ENCODE data around the gene ZFP64.
A peak's percentile ranks its signal among the peaks of the same experiment; 100 is the strongest.

Gene ZFP64

GRCh38 chr20:52191916-52192718 is 538 bp upstream of the ZFP64 start:
- no peaks in the 10 kb centered on the region for H3K27me3 ChIP-seq (ENCODE audit: insufficient read depth, low read length, poor library complexity)
- H3K4me3 ChIP-seq (ENCODE audit: low read length): peak overlapping the region; percentile 92
- peak overlapping the region; percentile 55 for H3K27ac ChIP-seq (ENCODE audit: low read depth, low read length)
- peak overlapping the region; percentile 93 for H3K9ac ChIP-seq (ENCODE audit: low read length)
- DNase-seq: peak; percentile 87
- WGBS (ENCODE audit: extremely low coverage, insufficient coverage, low lambda C conversion rate): no CpG with 5 or more reads among the region's 61 CpGs
- peak overlapping the region; percentile 70 for H4K8ac ChIP-seq (ENCODE audit: low read depth, low read length)
- peak overlapping the region; percentile 89 for H3K4me2 ChIP-seq (ENCODE audit: low read length)
- no peaks in the 10 kb centered on the region for H3K36me3 ChIP-seq (ENCODE audit: control insufficient read depth, insufficient read depth, low read length)
- H2BK5ac ChIP-seq (ENCODE audit: low read length): no peak overlapping the region
- no peak overlapping the region for H4K5ac ChIP-seq (ENCODE audit: low read length)
- peak overlapping the region; percentile 95 for H3K18ac ChIP-seq (ENCODE audit: low read length)
- no peak overlapping the region for H3K23ac ChIP-seq (ENCODE audit: low read length)
- H3K79me2 ChIP-seq (ENCODE audit: control insufficient read depth, insufficient read depth, low read length): peaks cover 4% of the 10 kb centered on the region
- peak overlapping the region; percentile 96 for H3K56ac ChIP-seq (ENCODE audit: low read length)
- H2BK15ac ChIP-seq (replicated peaks; ENCODE audit: low read depth): no peak overlapping the region
- no peak overlapping the region for H2AK5ac ChIP-seq (ENCODE audit: low read length)
- H2BK120ac ChIP-seq (ENCODE audit: low read depth, low read length): no peak overlapping the region
- peaks cover 5% of the 10 kb centered on the region for H3K79me1 ChIP-seq (ENCODE audit: low read length)
- H3K4ac ChIP-seq (ENCODE audit: low read depth, low read length): peak overlapping the region; percentile 83
- peaks cover 6% of the 10 kb centered on the region for H3K4me1 ChIP-seq (ENCODE audit: control insufficient read depth, low read depth, low read length)

GRCh38 chr20:52190437-52191131 is 995 bp downstream of the ZFP64 start:
- Histone ChIP-seq H2BK120ac (ENCODE audit: low read depth, low read length) (no peak overlapping the region), H3K4ac (ENCODE audit: low read depth, low read length) (no peak overlapping the region), H2BK15ac (replicated peaks; ENCODE audit: low read depth) (no peak overlapping the region), H2BK5ac (ENCODE audit: low read length) (peak overlapping the region; percentile 50), H3K36me3 (ENCODE audit: control insufficient read depth, insufficient read depth, low read length) (no peaks in the 10 kb centered on the region), H3K9ac (ENCODE audit: low read length) (peak overlapping the region; percentile 93), H3K79me1 (ENCODE audit: low read length) (peaks cover 5% of the 10 kb centered on the region), H4K5ac (ENCODE audit: low read length) (no peak overlapping the region), H3K79me2 (ENCODE audit: control insufficient read depth, insufficient read depth, low read length) (peaks cover 4% of the 10 kb centered on the region), H3K4me1 (ENCODE audit: control insufficient read depth, low read depth, low read length) (peaks cover 6% of the 10 kb centered on the region), H3K56ac (ENCODE audit: low read length) (peak overlapping the region; percentile 96), H3K27ac (ENCODE audit: low read depth, low read length) (no peak overlapping the region), H3K18ac (ENCODE audit: low read length) (peak overlapping the region; percentile 94), H3K23ac (ENCODE audit: low read length) (peak overlapping the region; percentile 94), H3K27me3 (ENCODE audit: insufficient read depth, low read length, poor library complexity) (no peaks in the 10 kb centered on the region), H4K8ac (ENCODE audit: low read depth, low read length) (no peak overlapping the region), H3K4me3 (ENCODE audit: low read length) (peak overlapping the region; percentile 92), H2AK5ac (ENCODE audit: low read length) (no peak overlapping the region), H3K4me2 (ENCODE audit: low read length) (peak overlapping the region; percentile 79)
- no CpG with 5 or more reads among the region's 15 CpGs for WGBS (ENCODE audit: extremely low coverage, insufficient coverage, low lambda C conversion rate)
- DNase-seq: peak; percentile 48

GRCh38 chr20:52181766-52182165 is 9.8 kb downstream of the ZFP64 start:
- no peak for DNase-seq
- H3K9ac ChIP-seq (ENCODE audit: low read length): no peak overlapping the region
- no peaks in the 10 kb centered on the region for H3K36me3 ChIP-seq (ENCODE audit: control insufficient read depth, insufficient read depth, low read length)
- H2AK5ac ChIP-seq (ENCODE audit: low read length): no peak overlapping the region
- H3K23ac ChIP-seq (ENCODE audit: low read length): no peak overlapping the region
- no peaks in the 10 kb centered on the region for H3K79me2 ChIP-seq (ENCODE audit: control insufficient read depth, insufficient read depth, low read length)
- no peaks in the 10 kb centered on the region for H3K4me1 ChIP-seq (ENCODE audit: control insufficient read depth, low read depth, low read length)
- no peaks in the 10 kb centered on the region for H3K79me1 ChIP-seq (ENCODE audit: low read length)
- no peak overlapping the region for H3K56ac ChIP-seq (ENCODE audit: low read length)
- H2BK5ac ChIP-seq (ENCODE audit: low read length): no peak overlapping the region
- H3K4ac ChIP-seq (ENCODE audit: low read depth, low read length): no peak overlapping the region
- no peaks in the 10 kb centered on the region for H3K27me3 ChIP-seq (ENCODE audit: insufficient read depth, low read length, poor library complexity)
- H3K27ac ChIP-seq (ENCODE audit: low read depth, low read length): no peak overlapping the region
- WGBS (ENCODE audit: extremely low coverage, insufficient coverage, low lambda C conversion rate): no CpG with 5 or more reads among the region's 9 CpGs
- H4K8ac ChIP-seq (ENCODE audit: low read depth, low read length): no peak overlapping the region
- no peak overlapping the region for H3K4me2 ChIP-seq (ENCODE audit: low read length)
- no peak overlapping the region for H2BK120ac ChIP-seq (ENCODE audit: low read depth, low read length)
- no peak overlapping the region for H3K4me3 ChIP-seq (ENCODE audit: low read length)
- no peak overlapping the region for H4K5ac ChIP-seq (ENCODE audit: low read length)
- no peak overlapping the region for H3K18ac ChIP-seq (ENCODE audit: low read length)
- no peak overlapping the region for H2BK15ac ChIP-seq (replicated peaks; ENCODE audit: low read depth)

GRCh38 chr20:52180180-52180840 is 11.3 kb downstream of the ZFP64 start:
- H3K79me1 ChIP-seq (ENCODE audit: low read length): no peaks in the 10 kb centered on the region
- no CpG with 5 or more reads among the region's 5 CpGs for WGBS (ENCODE audit: extremely low coverage, insufficient coverage, low lambda C conversion rate)
- H2BK5ac ChIP-seq (ENCODE audit: low read length): no peak overlapping the region
- H4K5ac ChIP-seq (ENCODE audit: low read length): no peak overlapping the region
- no peak overlapping the region for H3K27ac ChIP-seq (ENCODE audit: low read depth, low read length)
- H3K4ac ChIP-seq (ENCODE audit: low read depth, low read length): no peak overlapping the region
- no peak overlapping the region for H3K18ac ChIP-seq (ENCODE audit: low read length)
- no peak overlapping the region for H3K4me3 ChIP-seq (ENCODE audit: low read length)
- no peak overlapping the region for H3K9ac ChIP-seq (ENCODE audit: low read length)
- H2BK120ac ChIP-seq (ENCODE audit: low read depth, low read length): no peak overlapping the region
- H2BK15ac ChIP-seq (replicated peaks; ENCODE audit: low read depth): no peak overlapping the region
- H3K27me3 ChIP-seq (ENCODE audit: insufficient read depth, low read length, poor library complexity): no peaks in the 10 kb centered on the region
- no peak overlapping the region for H3K4me2 ChIP-seq (ENCODE audit: low read length)
- H4K8ac ChIP-seq (ENCODE audit: low read depth, low read length): no peak overlapping the region
- no peaks in the 10 kb centered on the region for H3K79me2 ChIP-seq (ENCODE audit: control insufficient read depth, insufficient read depth, low read length)
- no peak overlapping the region for H3K56ac ChIP-seq (ENCODE audit: low read length)
- H3K4me1 ChIP-seq (ENCODE audit: control insufficient read depth, low read depth, low read length): no peaks in the 10 kb centered on the region
- no peak for DNase-seq
- no peak overlapping the region for H3K23ac ChIP-seq (ENCODE audit: low read length)
- no peaks in the 10 kb centered on the region for H3K36me3 ChIP-seq (ENCODE audit: control insufficient read depth, insufficient read depth, low read length)
- H2AK5ac ChIP-seq (ENCODE audit: low read length): no peak overlapping the region

GRCh38 chr20:52179331-52180179 is 12.0 kb downstream of the ZFP64 start:
- no peaks in the 10 kb centered on the region for H3K27me3 ChIP-seq (ENCODE audit: insufficient read depth, low read length, poor library complexity)
- no peak overlapping the region for H3K4me3 ChIP-seq (ENCODE audit: low read length)
- no peak overlapping the region for H3K56ac ChIP-seq (ENCODE audit: low read length)
- no peaks in the 10 kb centered on the region for H3K79me2 ChIP-seq (ENCODE audit: control insufficient read depth, insufficient read depth, low read length)
- no peak for DNase-seq
- no peaks in the 10 kb centered on the region for H3K36me3 ChIP-seq (ENCODE audit: control insufficient read depth, insufficient read depth, low read length)
- no CpG with 5 or more reads among the region's 4 CpGs for WGBS (ENCODE audit: extremely low coverage, insufficient coverage, low lambda C conversion rate)
- H2BK15ac ChIP-seq (replicated peaks; ENCODE audit: low read depth): no peak overlapping the region
- no peak overlapping the region for H3K18ac ChIP-seq (ENCODE audit: low read length)
- no peaks in the 10 kb centered on the region for H3K4me1 ChIP-seq (ENCODE audit: control insufficient read depth, low read depth, low read length)
- H2BK5ac ChIP-seq (ENCODE audit: low read length): no peak overlapping the region
- no peak overlapping the region for H3K27ac ChIP-seq (ENCODE audit: low read depth, low read length)
- no peaks in the 10 kb centered on the region for H3K79me1 ChIP-seq (ENCODE audit: low read length)
- H2AK5ac ChIP-seq (ENCODE audit: low read length): no peak overlapping the region
- H2BK120ac ChIP-seq (ENCODE audit: low read depth, low read length): no peak overlapping the region
- no peak overlapping the region for H3K23ac ChIP-seq (ENCODE audit: low read length)
- no peak overlapping the region for H4K8ac ChIP-seq (ENCODE audit: low read depth, low read length)
- no peak overlapping the region for H3K4ac ChIP-seq (ENCODE audit: low read depth, low read length)
- no peak overlapping the region for H3K9ac ChIP-seq (ENCODE audit: low read length)
- H3K4me2 ChIP-seq (ENCODE audit: low read length): no peak overlapping the region
- no peak overlapping the region for H4K5ac ChIP-seq (ENCODE audit: low read length)

Measured in mesendoderm (in vitro differentiated cells).